ENCODE results near the gene ZCCHC8. TPM values are rescaled to one million over a fixed set of nuclear protein-coding genes. Genes with fewer than 3 reads are reported as not detected.

The ZCCHC8 gene
- polyA plus RNA-seq, 3 donors = 9.1 to 13.8 (median 11.3) TPM

Other genes starting within 250 kb of the ZCCHC8 start
- 1 to 10 TPM; 4.7 to 7.9 (median 5.1) TPM for gene VPS33A, start 234.4 kb downstream of the ZCCHC8 start, polyA plus RNA-seq
- 10 to 100 TPM; 11.9 to 29.0 (median 26.0) TPM for gene CLIP1, start 78.3 kb downstream of the ZCCHC8 start, polyA plus RNA-seq
- gene RSRC2, start 26.0 kb upstream of the ZCCHC8 start, polyA plus RNA-seq = 10 to 100 TPM; 25.1 to 42.0 (median 40.5) TPM
- 1 to 10 TPM; 3.0 to 6.0 (median 4.7) TPM for gene KNTC1, start 26.3 kb upstream of the ZCCHC8 start, polyA plus RNA-seq
- 10 to 100 TPM in 1 of 3 donors, 1 to 10 TPM in 2; 2.1 to 68.5 (median 7.1) TPM for gene HCAR2, start 202.4 kb upstream of the ZCCHC8 start, polyA plus RNA-seq
- gene HCAR3, start 215.9 kb upstream of the ZCCHC8 start, polyA plus RNA-seq = 10 to 100 TPM in 1 of 3 donors, 1 to 10 TPM in 1, under 1 TPM in 1; 0.81 to 12.6 (median 2.2) TPM
- gene HCAR1, start 229.9 kb upstream of the ZCCHC8 start, polyA plus RNA-seq = 1 to 10 TPM in 2 of 3 donors, under 1 TPM in 1; 0.79 to 6.3 (median 3.0) TPM

Data from adipose tissue (tissue), 3 donors.